Endometrial microvascular endothelial cells (primary cell): ENCODE results near the gene CEMIP2. TPM values are rescaled to one million over a fixed set of nuclear protein-coding genes. Genes with fewer than 3 reads are reported as not detected.
"Not testable (repeated sequence)": the region's sequence is repeated elsewhere in the genome, so short reads cannot be mapped to it uniquely, and the experiment has no call there.

Experiments
- in situ Hi-C: cut with HindIII; loops from 2 replicates; pipeline ENCODE4 v1.10.0; 2017; ENCODE audit warnings: low sequenced_read_pairs, low pct_unique_long_range_greater_than_20kb; ENCODE audit errors: inconsistent ontology term
- total RNA-seq: library from RNA; depleted of rRNA; stranded (reverse); fragments of >200 nt; gene quantifications from one replicate; pipeline ENCODE4 v1.2.3, GENCODE V29; 2015; ENCODE audit errors: inconsistent ontology term

CEMIP2 gene, protein sequence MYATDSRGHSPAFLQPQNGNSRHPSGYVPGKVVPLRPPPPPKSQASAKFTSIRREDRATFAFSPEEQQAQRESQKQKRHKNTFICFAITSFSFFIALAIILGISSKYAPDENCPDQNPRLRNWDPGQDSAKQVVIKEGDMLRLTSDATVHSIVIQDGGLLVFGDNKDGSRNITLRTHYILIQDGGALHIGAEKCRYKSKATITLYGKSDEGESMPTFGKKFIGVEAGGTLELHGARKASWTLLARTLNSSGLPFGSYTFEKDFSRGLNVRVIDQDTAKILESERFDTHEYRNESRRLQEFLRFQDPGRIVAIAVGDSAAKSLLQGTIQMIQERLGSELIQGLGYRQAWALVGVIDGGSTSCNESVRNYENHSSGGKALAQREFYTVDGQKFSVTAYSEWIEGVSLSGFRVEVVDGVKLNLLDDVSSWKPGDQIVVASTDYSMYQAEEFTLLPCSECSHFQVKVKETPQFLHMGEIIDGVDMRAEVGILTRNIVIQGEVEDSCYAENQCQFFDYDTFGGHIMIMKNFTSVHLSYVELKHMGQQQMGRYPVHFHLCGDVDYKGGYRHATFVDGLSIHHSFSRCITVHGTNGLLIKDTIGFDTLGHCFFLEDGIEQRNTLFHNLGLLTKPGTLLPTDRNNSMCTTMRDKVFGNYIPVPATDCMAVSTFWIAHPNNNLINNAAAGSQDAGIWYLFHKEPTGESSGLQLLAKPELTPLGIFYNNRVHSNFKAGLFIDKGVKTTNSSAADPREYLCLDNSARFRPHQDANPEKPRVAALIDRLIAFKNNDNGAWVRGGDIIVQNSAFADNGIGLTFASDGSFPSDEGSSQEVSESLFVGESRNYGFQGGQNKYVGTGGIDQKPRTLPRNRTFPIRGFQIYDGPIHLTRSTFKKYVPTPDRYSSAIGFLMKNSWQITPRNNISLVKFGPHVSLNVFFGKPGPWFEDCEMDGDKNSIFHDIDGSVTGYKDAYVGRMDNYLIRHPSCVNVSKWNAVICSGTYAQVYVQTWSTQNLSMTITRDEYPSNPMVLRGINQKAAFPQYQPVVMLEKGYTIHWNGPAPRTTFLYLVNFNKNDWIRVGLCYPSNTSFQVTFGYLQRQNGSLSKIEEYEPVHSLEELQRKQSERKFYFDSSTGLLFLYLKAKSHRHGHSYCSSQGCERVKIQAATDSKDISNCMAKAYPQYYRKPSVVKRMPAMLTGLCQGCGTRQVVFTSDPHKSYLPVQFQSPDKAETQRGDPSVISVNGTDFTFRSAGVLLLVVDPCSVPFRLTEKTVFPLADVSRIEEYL (N-terminal part only)
- total RNA-seq, result 48.3 TPM

DNA sequence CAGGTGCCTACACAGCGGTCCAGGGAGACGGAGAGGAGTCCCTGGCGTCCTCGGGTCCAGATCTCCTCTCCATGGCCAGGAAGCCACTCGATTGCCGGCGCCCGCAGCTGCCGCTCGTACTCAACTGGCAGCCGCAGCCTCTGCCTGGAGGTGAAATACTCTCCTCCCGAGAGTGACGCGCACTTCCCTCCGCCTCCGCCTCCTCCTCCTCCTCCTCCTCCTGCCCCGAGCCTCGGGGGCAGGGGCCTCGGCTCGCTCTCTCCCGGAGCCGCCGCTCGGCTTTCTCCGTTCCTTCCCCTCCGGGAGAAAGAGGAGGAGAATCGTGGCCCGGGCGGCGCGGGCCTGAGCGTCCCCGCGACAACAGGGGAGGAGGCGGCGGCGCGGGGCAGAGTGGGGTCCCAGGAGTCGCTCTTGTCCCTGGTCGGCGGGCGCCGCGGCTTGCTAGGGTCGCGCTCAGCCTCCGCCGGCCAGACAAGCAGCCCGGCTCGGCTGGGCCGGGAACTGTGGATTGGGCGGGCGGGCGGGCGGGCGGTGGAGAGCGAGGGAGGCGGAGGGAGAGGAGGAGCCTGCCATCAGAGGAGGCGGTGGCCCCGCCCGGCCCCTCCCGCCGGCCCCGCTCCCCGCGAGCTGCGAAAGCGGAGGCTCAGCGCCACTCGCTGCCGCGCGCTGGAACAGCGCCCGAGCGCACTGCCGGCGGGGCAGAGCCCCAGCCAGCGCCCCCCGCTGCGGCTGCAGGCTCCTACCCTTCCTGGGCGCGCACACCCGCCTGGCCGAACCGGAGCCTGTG is at the start of gene CEMIP2:
CEMIP2 (minus strand) TSS at position 126 of the 787 bp plus-strand sequence. CDS start 18,140 bp downstream, outside the sequence.
- in situ Hi-C loops, result no loop called here

DNA sequence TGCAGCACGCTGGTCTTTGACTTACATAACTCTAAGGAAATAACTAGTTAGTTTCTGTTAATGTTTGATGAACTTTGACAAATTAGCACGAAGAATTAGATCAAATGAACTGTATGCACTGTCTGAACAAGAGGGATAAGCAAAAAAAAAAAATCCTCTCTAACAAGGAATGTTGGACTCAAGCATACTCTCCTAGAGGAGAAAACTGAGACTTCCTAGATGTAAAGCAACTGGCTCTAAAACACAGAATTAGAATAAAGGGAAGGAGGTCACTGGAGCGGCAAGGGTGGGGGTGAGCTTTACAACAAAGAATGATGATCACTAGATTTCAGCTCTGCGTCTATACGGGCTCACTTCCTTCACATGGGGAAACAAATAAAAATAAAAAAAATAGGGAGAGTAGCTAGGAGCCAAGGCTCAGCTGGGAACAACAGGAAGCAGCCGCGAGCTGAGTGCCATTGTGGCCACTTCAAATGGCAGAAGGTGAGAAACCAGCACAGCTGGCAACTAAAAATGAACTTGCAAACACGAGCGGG is 48.7 kb upstream of the CEMIP2 start:
- in situ Hi-C loops, result no loop called here

DNA sequence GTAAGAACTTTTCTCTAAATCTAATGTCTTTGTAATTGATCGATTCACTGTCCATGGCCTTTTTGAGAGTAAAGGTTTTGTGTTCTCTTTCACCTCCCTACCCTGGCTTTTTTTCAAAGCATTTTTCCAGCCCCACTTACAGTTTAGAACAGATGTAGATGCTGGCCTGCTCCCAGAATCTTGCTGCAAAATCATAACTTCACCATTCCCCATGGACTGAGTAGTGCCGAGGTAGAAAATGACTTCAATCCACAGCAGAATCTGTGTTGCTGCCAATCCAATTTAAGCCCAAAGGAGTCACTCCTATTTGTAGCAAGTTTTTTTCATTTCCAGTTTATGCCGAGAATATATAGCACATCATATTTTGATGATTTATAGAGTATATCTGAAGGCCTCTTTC is 46.5 kb upstream of the CEMIP2 start:
- in situ Hi-C loops, result no loop called here

DNA sequence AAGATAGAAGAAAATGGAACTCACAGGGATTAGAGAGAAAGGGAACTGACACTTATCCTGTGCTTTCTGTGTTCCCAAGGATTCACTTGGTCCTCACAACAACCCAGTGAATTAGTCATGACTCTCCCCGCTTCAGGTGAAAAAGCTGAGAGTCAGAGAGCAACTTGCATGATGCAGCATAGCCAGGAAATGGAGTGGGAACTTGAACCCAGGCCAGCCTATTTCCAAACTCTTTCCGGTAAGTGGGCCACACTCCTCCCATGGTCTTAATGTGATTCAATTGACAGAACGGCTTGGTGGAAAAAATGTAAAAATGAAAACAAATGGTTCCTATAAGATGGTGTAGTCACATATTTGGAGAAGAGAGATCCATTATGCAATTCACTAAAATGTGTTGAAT is 45.9 kb upstream of the CEMIP2 start:
- in situ Hi-C loops, result no loop called here

DNA sequence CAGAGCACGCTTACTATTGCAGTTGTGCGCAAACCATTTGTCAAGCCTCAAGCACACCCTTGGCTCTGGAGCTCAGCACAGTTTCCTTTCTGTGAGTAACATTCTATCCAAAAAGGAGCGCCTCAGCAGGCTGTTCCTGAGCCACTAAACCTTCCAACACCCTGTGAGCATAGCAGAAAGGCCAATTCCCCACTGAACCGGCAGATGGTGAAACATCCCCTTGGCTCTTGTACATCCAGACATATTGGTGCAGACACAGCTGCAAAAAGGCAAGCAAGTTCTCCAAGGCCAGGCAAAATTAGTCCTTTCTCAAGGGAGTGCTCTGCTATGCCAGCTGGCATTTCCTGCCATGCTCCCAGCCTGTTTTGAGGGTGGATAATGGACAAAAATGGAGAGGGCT is 44.1 kb upstream of the CEMIP2 start:
- in situ Hi-C loops, result no loop called here

DNA sequence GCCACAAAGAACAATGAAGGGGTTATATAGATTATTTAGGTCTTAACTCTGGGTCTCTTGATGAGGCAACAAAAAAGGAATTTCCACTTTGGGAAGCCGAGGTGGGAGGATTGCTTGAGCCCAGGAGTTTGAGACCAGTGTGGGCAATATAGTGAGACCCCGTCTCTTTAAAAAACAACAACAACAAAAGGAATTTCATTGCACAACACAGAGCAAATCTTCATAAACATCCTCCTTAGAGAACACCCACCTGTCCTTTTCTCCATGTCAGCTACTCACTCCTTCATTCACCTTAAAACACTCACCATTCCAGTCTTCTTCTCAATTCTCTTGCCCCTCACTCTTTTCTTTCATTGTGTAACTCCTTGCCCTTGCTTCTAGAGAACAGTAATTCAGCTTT is 39.8 kb upstream of the CEMIP2 start:
- in situ Hi-C loops, result no loop called here

DNA sequence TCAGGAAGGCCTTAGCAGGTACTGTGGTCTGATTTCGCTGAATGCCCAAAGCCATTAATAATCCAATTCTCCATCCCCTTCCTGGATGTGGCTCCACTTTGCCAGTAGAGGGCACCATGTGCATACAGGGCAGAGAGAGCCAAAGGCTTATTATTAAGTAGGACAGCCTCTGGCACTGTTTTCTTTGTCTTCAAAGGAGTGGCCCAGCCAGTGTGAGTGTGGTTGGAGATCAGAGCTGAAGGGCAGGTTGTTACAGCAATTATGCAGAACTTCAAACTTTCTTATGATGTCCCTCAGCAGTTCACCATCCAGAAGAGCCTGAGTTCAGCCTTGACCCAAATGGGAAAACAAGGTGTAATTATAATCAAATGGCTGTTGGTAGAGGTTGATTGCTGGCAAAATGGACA is 38.6 kb upstream of the CEMIP2 start:
- in situ Hi-C loops, result no loop called here

DNA sequence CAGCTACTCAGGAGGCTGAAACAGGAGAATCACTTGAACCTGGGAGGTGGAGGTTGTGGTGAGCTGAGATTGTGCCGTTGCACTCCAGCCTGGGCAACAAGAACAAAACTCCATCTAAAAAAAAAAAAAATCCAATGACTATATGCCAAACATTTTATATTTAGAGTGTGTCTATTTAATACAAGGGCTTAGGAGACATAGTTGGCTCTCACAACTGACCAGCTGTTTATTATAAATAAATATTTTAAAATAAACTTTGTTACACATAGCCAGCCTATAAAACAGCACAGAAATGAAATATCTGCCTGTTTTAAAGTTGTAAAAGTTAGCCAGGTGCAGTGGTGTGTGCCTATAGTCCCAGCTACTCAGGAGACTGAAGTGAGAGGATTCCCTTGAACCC is 36.8 kb upstream of the CEMIP2 start:
- in situ Hi-C loops, result not testable (repeated sequence)

DNA sequence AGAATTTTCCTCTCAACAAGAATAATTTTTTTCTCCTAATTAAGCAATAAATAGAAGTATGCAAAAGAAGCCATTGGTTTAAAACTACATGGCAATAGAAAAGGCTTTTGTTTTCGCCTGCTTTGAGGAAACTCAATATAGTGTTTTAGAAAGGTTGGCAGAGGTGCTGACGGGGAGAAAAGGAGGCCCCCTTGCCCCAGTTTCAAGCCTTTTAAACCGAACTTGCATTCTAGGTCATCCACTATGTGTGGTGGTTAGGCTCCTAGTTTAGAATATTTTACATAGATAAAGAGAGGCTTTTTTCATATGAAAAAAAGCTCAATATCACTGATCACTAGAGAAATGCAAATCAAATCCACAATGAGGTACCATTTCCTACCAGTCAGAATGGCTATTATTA is 33.5 kb upstream of the CEMIP2 start:
- in situ Hi-C loops, result no loop called here

DNA sequence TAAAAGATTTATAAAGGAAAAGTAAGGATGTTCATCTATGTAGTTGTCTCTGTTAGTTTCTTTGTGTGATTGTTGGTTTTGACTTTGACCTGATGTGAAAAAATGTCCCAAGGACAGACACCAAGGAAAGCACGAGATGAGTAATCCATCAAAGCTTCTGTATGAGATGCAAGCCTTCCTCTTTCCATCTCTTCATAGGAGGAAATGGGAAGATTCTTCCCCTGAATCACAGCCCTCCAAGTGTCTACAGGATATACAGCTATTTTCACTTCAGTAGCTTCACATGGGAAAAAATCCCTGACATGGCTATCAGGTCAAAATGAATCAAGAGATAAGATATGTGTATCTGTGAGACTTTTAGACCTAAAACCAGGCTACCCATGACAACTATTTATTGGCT is 29.0 kb upstream of the CEMIP2 start:
- in situ Hi-C loops, result no loop called here

DNA sequence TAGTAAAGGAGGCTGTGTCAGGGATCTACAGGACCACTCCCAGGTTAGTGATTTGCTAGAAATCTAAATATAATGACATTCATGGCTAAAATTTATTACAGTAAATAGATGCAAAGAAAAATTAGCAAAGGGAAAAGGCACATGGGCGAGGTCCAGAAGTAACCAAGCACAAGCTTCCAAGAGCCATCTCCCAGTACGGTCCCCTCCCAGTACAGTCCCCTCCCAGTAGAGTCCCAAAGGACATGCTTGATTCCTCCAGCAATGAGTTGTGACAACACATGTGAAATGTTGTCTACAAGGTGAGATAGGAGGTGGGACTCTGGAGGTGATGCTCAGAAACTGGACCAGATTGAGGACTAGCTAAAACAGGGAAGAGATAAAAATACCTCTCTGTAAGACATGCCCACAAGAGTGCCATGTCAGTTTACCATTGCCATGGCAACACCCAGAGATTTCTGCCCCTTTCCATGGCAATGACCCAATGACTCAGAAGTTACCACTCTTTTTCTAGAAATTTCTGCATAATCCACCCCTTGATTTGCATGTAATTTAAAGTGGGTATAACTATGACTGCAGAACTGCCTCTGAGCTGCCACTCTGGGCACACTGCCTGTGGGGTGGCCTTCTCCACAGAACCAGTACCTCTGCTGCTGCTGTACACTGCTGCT is 27.9 kb upstream of the CEMIP2 start:
- in situ Hi-C loops, result no loop called here

DNA sequence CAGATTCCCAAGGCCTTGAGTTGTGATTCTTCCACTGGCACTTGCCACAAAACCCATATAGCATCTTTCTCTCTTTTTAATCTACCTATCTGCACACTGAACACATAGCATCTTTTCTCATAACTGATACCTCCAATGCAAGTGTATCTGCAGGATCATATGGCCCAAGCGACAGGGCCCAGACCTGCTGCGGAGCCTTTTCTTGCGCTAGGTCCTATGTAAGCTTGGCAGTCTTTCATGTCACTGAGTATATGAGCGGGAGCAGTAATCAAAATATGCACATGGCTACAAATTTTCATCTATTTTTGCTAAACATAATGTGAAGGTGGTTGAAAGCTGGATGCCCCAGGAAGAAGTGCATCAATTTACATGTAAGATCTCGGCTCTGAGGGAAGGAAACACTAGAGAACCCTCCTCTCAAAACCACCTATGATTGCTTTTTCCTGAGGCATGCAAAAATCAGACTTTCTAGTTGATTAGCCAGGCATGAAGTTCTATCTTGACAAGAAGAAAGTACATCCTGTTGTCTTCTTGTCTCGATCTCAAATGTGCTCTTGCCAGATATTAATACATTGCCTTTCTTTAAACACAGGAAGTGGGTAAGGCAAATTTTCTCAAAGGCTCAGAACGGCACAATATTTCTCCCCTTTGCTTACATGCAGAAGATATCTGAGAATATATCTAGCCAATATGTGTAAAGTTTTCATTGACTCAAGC is 26.9 kb upstream of the CEMIP2 start:
- in situ Hi-C loops, result no loop called here

DNA sequence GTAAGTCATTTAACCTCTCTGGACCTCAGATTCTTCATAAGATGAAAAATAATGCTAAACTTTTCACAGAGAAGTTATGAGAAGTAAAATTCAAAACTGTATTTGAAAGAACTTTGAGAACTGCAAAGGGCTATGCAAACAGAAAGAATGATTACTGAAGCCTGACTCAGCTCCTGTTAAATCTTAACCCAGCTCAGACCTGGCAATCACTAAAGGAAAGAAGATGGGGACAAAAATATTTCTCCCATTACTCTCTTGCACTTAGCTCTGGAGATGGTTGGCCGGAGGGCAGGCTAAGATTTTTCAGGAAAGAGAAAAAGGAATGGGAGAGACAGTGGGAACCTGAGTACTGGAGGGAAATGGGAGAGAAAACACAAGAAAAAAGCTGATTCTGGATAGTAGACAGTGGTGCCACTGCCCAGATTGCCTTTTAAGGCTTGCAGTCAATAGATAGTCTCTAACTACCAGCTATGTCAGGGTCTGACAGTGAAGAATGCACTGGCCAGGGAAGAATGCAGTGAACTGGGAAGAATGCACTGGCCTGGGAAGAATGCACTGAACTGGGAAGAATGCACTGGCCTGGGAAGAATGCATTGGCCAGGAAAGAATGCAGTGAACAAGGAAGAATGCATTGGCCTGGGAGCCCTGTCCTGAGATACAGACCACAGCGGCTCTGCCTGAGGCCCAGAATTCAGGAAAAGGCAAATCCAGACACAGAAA is 25.2 kb upstream of the CEMIP2 start:
- in situ Hi-C loops, result no loop called here

DNA sequence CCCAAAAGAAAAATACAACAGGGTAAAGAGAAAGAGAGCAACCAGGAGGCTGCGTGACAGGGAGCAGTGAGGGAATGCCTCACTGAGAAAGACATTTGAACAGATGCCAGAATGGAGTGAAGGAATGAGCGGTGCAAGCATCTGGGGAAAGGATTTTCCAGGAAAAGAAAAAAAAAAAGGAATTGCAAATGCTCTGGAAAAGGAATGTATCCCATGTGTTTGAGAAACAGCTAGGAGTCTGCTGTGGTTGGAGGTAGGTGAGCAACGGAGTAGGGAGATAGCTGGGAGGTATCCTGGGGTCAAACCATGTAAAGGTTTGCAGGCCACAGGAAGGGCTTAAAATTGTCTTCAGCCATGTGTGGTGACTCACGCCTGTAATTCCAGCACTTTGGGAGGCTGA is 23.6 kb upstream of the CEMIP2 start:
- in situ Hi-C loops, result no loop called here

DNA sequence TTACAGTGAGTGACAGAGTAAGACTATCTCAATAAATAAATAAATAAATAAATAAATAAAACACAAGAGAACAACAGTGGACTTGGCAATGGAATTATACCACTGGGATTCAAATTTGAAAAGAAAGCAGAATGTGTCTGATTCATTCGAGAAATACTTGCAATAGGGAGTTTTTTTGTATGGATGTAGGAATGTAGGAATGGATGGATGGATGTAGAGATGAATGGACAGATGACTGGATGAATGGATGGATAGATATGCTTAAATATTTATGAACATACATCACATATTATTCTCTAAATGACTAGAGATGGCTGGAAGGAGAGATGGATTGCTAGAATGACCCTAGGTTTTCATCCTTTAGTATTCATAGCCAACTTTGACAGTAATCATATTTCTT is 22.0 kb upstream of the CEMIP2 start:
- in situ Hi-C loops, result no loop called here

DNA sequence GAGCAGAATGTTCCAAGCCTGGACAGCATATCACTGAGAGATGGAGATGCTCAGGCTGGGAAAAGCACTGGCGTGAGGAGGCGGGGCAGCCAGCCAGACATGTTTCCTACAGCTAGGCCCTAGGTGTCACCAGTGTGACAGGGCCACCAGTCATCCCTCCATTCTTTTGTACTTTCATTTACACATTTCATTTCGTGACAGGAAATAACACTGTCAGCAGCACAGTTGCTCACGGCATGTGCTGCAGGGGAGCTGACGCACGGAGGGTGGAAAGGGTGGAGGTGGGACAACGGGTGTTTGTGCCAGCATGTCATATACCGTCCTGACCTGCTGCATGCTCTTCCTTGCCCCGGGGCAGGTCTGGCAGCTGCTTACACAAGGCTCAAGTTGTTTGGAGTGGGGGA is 14.8 kb upstream of the CEMIP2 start:
- in situ Hi-C loops, result no loop called here

DNA sequence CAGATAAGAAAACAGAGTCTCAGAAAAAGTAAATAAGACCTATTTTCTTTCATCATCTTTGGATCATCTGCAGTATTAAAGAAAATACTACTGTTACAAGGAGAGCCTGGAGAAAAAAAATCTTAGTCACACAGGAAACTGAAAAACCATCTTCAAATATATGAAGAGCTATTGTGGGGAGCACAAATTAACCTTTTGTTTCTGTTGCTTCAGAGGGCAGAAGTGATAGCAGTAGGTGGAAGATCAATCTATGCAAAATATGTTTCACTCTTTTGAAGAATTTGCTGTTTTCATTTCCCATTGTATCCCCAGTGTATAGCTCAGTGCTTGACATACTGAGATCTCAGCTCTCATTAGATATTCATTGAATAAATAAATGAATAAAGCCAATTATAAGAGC is 13.1 kb upstream of the CEMIP2 start:
- in situ Hi-C loops, result no loop called here
